Neural cell (in vitro differentiated cells): ENCODE data around the gene TMEM235.

ENCODE experiments used
- SMC3 ChIP-seq: fragments of 450-650 bp; conservative IDR thresholded peaks from 2 replicates; pipeline ENCODE4 v1.6.1; 2014; ENCODE audit warnings: antibody characterized with exemption, mild to moderate bottlenecking, moderate library complexity; ENCODE audit not compliant: poor library complexity
- TF ChIP-seq, protein P1 (sequence below): fragments of 450-650 bp; IDR thresholded peaks from 2 replicates; pipeline ENCODE4 v1.5.1; 2014; ENCODE audit warnings: antibody characterized with exemption, mild to moderate bottlenecking, moderate library complexity; ENCODE audit not compliant: poor library complexity, severe bottlenecking

DNA sequence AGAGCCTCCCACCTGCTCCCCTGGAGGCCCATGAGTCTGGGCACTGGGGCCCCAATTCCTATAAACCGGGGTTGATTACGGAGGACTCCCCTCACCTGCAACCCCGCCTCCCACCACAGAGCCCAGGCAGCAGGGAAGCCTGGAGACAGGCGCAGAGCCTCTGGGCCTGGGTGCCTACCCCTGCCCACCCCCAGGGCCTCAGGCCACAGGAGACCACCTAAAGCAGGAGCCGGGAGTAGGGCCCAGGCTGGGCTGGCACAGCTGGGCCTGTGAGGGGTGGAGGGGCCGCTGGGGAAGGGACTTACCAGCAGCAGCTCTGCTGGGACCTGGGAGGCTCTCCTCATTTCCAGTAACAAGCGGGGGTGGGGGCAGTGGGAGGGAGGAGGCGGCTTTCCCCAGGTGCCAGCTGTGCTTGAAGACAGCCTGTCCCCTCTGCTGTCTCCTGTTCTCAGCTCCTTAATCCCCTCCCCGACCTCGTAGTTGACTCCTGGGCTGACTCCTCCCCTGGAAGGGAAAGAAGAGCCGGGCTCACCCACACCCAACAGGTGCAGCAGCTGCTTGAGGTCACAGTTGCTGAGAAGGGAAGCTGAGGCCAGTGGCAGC lies 46.8 kb downstream of the TMEM235 start:
- no peak for TF ChIP-seq SMC3
- TF ChIP-seq, protein P1, sequence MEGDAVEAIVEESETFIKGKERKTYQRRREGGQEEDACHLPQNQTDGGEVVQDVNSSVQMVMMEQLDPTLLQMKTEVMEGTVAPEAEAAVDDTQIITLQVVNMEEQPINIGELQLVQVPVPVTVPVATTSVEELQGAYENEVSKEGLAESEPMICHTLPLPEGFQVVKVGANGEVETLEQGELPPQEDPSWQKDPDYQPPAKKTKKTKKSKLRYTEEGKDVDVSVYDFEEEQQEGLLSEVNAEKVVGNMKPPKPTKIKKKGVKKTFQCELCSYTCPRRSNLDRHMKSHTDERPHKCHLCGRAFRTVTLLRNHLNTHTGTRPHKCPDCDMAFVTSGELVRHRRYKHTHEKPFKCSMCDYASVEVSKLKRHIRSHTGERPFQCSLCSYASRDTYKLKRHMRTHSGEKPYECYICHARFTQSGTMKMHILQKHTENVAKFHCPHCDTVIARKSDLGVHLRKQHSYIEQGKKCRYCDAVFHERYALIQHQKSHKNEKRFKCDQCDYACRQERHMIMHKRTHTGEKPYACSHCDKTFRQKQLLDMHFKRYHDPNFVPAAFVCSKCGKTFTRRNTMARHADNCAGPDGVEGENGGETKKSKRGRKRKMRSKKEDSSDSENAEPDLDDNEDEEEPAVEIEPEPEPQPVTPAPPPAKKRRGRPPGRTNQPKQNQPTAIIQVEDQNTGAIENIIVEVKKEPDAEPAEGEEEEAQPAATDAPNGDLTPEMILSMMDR = no peak
